Bone marrow (tissue), 2 donors: Measurements from ENCODE around the gene CST8.

Experiments used
- DNase-seq, 2 donors: peaks; one replicate each; lab custom pipeline; 2025; lab: John Stamatoyannopoulos, UW

CST8 gene

DNA sequence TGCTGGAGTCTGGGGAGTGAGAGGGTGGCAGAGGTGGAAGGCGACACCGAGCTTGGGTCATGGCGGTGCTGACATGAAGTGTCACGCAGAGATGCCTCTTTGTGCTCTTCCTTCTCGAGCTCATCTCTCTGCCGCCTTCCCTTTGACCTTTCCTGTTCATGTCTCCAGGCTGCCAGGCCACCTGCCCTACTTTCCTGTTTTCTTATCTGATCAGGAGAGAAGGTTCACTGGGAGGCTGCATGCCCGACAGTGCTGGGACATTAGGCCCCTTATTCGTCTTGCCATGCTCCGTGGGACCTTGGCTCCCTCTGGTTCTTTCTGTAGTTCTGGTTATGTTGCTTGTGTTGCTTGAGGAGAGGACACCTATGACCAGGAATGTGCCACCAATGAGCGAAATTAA lies 33.2 kb downstream of the CST8 start:
- no peak for DNase-seq

GRCh38 chr20:23526850-23527249 lies 35.9 kb downstream of the CST8 start:
- no peak for DNase-seq

- DNase-seq = no peak
These were observed 38.0 kb downstream of the CST8 start for GRCh38 chr20:23528867-23529431.

DNA sequence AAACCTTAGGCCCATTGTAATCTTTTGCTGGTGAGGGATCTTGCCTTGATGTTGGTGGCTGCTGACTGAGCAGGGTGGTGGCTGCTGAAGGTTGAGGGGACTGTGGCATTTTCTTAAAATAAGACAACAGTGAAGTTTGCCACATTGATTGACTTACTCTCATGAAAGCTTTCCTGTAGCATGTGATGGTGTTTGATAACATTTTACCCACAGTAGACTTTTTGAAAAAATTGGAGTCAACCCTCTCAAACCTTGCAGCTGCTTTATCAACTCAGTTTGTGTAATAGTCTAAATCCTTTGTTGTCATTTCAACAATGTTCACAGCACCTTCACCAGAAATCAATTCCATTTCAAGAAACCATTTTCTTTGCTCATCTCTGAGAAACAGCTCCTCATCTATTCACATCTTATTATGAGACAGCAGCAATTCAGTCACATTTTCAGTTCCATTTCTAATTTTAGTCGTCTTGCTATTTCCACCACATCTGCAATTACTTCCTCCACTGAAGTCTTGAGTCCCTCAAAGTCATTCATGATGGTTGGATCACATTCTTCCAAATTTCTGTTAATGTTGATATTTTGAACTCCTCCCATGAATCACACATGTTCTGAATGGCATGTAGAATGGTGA lies 40.1 kb downstream of the CST8 start:
- DNase-seq = no peak

DNA sequence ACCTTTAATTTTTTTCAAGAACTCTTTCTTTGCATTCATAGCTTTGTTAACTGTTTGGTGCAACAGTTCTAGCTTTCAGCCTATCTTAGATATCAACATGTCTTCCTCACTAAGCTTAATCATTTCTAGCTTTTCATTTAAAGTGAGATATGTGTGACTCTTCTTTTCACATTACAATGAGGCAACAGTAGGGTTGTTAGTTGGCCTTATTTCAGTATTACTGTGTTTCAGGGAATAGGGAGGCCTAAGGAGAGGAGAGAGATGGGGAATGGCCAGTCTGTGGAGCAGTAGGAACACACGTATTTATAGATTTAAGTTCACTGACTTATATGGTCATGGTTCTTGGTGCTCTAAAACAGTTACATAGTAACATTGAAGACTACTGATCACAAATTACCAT lies 41.6 kb downstream of the CST8 start:
- DNase-seq = no peak

- DNase-seq = no peak
These were observed 42.2 kb downstream of the CST8 start for GRCh38 chr20:23533161-23533560.

GRCh38 chr20:23534801-23535593 lies 44.1 kb downstream of the CST8 start:
- DNase-seq = no peak

DNA sequence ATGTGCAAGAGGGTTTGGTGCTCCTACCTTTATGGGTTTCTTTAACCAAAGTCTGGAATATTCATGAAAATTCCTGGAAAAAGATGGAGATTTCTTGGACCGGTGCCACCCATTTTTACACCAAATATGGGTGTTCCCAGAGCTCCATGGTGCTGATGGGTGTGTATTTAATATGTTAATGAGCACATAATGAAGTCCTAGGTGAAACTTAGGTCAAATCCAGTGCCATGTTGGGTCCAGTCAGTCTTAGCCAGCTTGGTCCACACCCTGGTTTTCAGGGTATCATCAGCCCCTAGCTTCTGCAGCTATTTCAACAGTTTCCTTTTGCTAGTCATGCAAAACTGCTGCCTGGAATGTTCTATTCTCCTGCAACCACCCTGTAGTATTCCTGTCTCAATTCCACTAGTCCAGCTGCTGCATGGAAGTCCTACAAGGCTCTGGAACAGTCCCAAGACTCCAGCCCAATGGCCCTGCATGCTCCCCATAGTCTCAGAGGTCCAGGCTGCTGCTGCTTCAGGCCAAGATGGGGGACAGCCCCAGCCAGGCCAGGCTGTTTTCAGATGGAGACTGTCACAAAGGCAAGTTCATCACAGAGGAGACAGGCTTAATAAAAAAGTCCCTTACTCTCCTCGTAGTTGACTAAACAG lies 45.5 kb downstream of the CST8 start:
- DNase-seq = no peak

DNA sequence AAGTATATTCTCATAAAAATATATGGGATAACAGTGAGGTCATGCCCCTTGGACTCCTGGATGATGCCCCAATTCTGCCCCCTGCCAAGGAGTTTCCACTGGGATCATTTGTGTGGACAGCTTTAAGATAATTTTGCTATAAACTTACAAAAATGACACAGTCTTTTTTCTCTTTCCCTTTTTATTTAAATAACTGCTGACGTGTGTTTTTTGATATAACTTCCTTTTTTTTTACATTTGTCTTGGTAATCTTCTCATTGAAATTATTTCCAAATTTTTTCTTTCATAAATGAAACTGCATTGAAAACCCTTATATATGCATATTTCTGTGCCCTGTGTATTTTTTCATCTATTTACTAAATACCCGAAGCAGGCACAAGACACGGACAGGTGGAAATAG lies 46.1 kb downstream of the CST8 start:
- DNase-seq = no peak

GRCh38 chr20:23540624-23541023 lies 49.7 kb downstream of the CST8 start:
- no peak for DNase-seq

DNA sequence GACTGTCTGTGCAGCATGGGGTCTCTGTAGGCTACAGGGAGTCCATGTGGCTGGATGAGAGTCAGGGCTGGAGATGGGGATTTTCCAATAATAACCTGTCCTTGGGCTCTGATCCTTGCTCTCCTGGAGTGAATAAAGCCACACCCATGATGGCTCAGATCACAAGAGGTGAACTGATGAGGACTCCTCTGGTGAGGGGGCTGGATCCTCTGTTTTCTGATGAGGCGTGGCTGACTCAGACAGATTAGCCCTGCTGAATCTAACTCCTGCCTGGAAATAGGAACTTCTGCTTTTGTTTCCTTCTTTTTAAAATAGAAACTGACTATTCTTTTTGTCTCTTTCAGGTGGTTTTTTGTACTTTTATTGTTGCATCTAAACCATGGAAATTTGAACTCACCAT lies 50.4 kb downstream of the CST8 start:
- DNase-seq = no peak

GRCh38 chr20:23541776-23542175 lies 50.9 kb downstream of the CST8 start:
- no peak for DNase-seq

- DNase-seq = no peak
These were observed 51.9 kb downstream of the CST8 start for GRCh38 chr20:23542801-23543200.

DNA sequence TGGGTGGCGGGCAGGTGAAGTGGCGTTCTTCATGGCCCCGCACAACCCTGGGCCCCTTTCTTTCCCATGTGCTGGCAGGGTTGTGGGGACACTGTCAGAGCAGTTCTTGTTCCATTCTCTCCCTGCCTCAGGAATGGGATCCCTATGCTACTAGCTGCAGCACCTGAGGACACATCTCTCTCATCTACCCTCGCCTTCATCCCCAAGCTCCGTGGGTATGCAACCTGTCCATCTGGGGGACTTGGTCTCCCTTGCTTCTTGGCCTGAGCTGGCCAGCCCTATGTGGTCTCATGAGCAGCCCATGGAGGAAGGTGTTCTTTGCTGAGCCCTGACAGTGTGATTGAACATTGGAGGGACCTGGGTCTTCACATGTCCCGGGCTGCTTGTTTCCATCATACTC lies 53.2 kb downstream of the CST8 start:
- DNase-seq = no peak
